Activated naive CD8-positive, alpha-beta T cell treated with anti-CD3 and anti-CD28 coated beads, Interleukin-2, amount 50 U/mL, for 24 hours (primary cell): ENCODE data around the gene FAS.

Experiments
- ATAC-seq: fragments of 150-1000 bp; cut with Tn5 transposase; one replicate; pipeline ENCODE4 v1.10.0; 2021
- DNase-seq: peaks from one replicate; pipeline ENCODE4 v3.0.0; 2021
- H3K27ac Mint-ChIP-seq: one replicate; pipeline ENCODE4 v1.8.0; 2021; ENCODE audit warnings: mild to moderate bottlenecking, mixed read lengths
- H3K27me3 Mint-ChIP-seq: one replicate; pipeline ENCODE4 v1.8.0; 2021; ENCODE audit warnings: mixed read lengths
- H3K36me3 Mint-ChIP-seq: one replicate; pipeline ENCODE4 v1.8.0; 2021; ENCODE audit warnings: low read depth, mixed read lengths
- H3K4me1 Mint-ChIP-seq: one replicate; pipeline ENCODE4 v1.8.0; 2021; ENCODE audit warnings: mixed read lengths
- H3K4me3 Mint-ChIP-seq: one replicate; pipeline ENCODE4 v1.8.0; 2021; ENCODE audit warnings: mild to moderate bottlenecking, moderate library complexity, mixed read lengths
- H3K9me3 Mint-ChIP-seq: one replicate; pipeline ENCODE4 v1.8.0; 2021; ENCODE audit warnings: mixed read lengths

Gene FAS

GRCh38 chr10:88980800-88981199 is 9.8 kb upstream of the FAS start:
- Mint-ChIP-seq H3K27ac (no peak overlapping the region), H3K36me3 (no peaks in the 10 kb centered on the region), H3K4me1 (peaks cover 13% of the 10 kb centered on the region), H3K27me3 (no peaks in the 10 kb centered on the region), H3K4me3 (no peak overlapping the region), H3K9me3 (no peaks in the 10 kb centered on the region)
- ATAC-seq, result no peak
- no peak for DNase-seq

GRCh38 chr10:88981435-88981834 is 9.2 kb upstream of the FAS start:
- Mint-ChIP-seq H3K36me3 (no peaks in the 10 kb centered on the region), H3K27ac (no peak overlapping the region), H3K9me3 (peaks cover 2% of the 10 kb centered on the region)

GRCh38 chr10:88982366-88982765 is 8.2 kb upstream of the FAS start:
- Mint-ChIP-seq H3K4me1 (peaks cover 17% of the 10 kb centered on the region), H3K9me3 (peaks cover 4% of the 10 kb centered on the region), H3K27me3 (no peaks in the 10 kb centered on the region), H3K4me3 (no peak overlapping the region), H3K27ac (no peak overlapping the region), H3K36me3 (no peaks in the 10 kb centered on the region)
- ATAC-seq (no peak), DNase-seq (no peak)

More at GRCh38 chr10:88981435-88981834, 9.2 kb upstream of the FAS start:
- H3K4me1 Mint-ChIP-seq, result peaks cover 11% of the 10 kb centered on the region
- no peak overlapping the region for H3K4me3 Mint-ChIP-seq
- no peak for ATAC-seq
- DNase-seq, result no peak
- no peaks in the 10 kb centered on the region for H3K27me3 Mint-ChIP-seq

- Mint-ChIP-seq H3K36me3 (no peaks in the 10 kb centered on the region), H3K27me3 (no peaks in the 10 kb centered on the region), H3K27ac (no peak overlapping the region), H3K9me3 (peaks cover 4% of the 10 kb centered on the region), H3K4me1 (peaks cover 26% of the 10 kb centered on the region), H3K4me3 (no peak overlapping the region)
- ATAC-seq, result no peak
- no peak for DNase-seq
These were observed 7.4 kb upstream of the FAS start for GRCh38 chr10:88983206-88983605.

- Mint-ChIP-seq H3K27ac (no peak overlapping the region), H3K4me1 (peaks cover 27% of the 10 kb centered on the region), H3K4me3 (no peak overlapping the region), H3K36me3 (no peaks in the 10 kb centered on the region), H3K9me3 (peaks cover 4% of the 10 kb centered on the region), H3K27me3 (no peaks in the 10 kb centered on the region)
- DNase-seq (no peak), ATAC-seq (no peak)
These were observed 6.7 kb upstream of the FAS start for GRCh38 chr10:88983939-88984338.

- Mint-ChIP-seq H3K36me3 (no peaks in the 10 kb centered on the region), H3K27me3 (no peaks in the 10 kb centered on the region), H3K4me3 (no peak overlapping the region), H3K27ac (no peak overlapping the region), H3K4me1 (peaks cover 29% of the 10 kb centered on the region), H3K9me3 (peaks cover 4% of the 10 kb centered on the region)
- DNase-seq (no peak), ATAC-seq (peak; percentile 43)
These were observed 6.1 kb upstream of the FAS start for GRCh38 chr10:88984525-88984924.

GRCh38 chr10:88986549-88987242 is 3.9 kb upstream of the FAS start:
- Mint-ChIP-seq H3K9me3 (peaks cover 4% of the 10 kb centered on the region), H3K4me1 (peaks cover 40% of the 10 kb centered on the region), H3K27me3 (no peaks in the 10 kb centered on the region), H3K36me3 (no peaks in the 10 kb centered on the region), H3K4me3 (no peak overlapping the region), H3K27ac (peak overlapping the region; percentile 23)
- ATAC-seq (no peak), DNase-seq (no peak)

- Mint-ChIP-seq H3K27me3 (no peaks in the 10 kb centered on the region), H3K9me3 (peaks cover 4% of the 10 kb centered on the region), H3K27ac (no peak overlapping the region), H3K36me3 (no peaks in the 10 kb centered on the region), H3K4me3 (no peak overlapping the region), H3K4me1 (peaks cover 46% of the 10 kb centered on the region)
- no peak for ATAC-seq
- no peak for DNase-seq
These were observed 3.3 kb upstream of the FAS start for GRCh38 chr10:88987243-88987725.

- Mint-ChIP-seq H3K4me1 (peaks cover 50% of the 10 kb centered on the region), H3K27ac (peak overlapping the region; percentile 3), H3K27me3 (no peaks in the 10 kb centered on the region), H3K36me3 (peaks cover 1% of the 10 kb centered on the region), H3K4me3 (no peak overlapping the region), H3K9me3 (peaks cover 4% of the 10 kb centered on the region)
- DNase-seq, result no peak
- ATAC-seq, result no peak
These were observed 2.8 kb upstream of the FAS start for GRCh38 chr10:88987840-88988239.

- H3K4me3 Mint-ChIP-seq, result peak overlapping the region; percentile 86
- peaks cover 4% of the 10 kb centered on the region for H3K9me3 Mint-ChIP-seq
- peaks cover 58% of the 10 kb centered on the region for H3K4me1 Mint-ChIP-seq
These were observed 1.2 kb upstream of the FAS start for GRCh38 chr10:88989423-88989822.

GRCh38 chr10:88989824-88990383 is 694 bp upstream of the FAS start:
- peak overlapping the region; percentile 85 for H3K27ac Mint-ChIP-seq
- peaks cover 4% of the 10 kb centered on the region for H3K9me3 Mint-ChIP-seq
- ATAC-seq (peak; percentile 1), DNase-seq (no peak)
- peaks cover 57% of the 10 kb centered on the region for H3K4me1 Mint-ChIP-seq
- H3K4me3 Mint-ChIP-seq, result peak overlapping the region; percentile 86
- H3K27me3 Mint-ChIP-seq, result no peaks in the 10 kb centered on the region
- H3K36me3 Mint-ChIP-seq, result peaks cover 1% of the 10 kb centered on the region

More at GRCh38 chr10:88989423-88989822, 1.2 kb upstream of the FAS start:
- Mint-ChIP-seq H3K27ac (peak overlapping the region; percentile 85), H3K27me3 (no peaks in the 10 kb centered on the region), H3K36me3 (peaks cover 1% of the 10 kb centered on the region)
- DNase-seq (no peak), ATAC-seq (no peak)

- H3K4me3 Mint-ChIP-seq, result peak overlapping the region; percentile 86
- no peaks in the 10 kb centered on the region for H3K27me3 Mint-ChIP-seq
- peaks cover 3% of the 10 kb centered on the region for H3K9me3 Mint-ChIP-seq
- DNase-seq (peak; percentile 76), ATAC-seq (peak; percentile 63)
- peaks cover 1% of the 10 kb centered on the region for H3K36me3 Mint-ChIP-seq
- H3K27ac Mint-ChIP-seq, result peak overlapping the region; percentile 85
- H3K4me1 Mint-ChIP-seq, result peaks cover 71% of the 10 kb centered on the region
These were observed 732 bp downstream of the FAS start for GRCh38 chr10:88991161-88991898.

GRCh38 chr10:88991899-88992320 is 1.3 kb downstream of the FAS start:
- DNase-seq (no peak), ATAC-seq (no peak)
- H3K4me1 Mint-ChIP-seq, result peaks cover 73% of the 10 kb centered on the region
- peaks cover 1% of the 10 kb centered on the region for H3K36me3 Mint-ChIP-seq
- no peaks in the 10 kb centered on the region for H3K9me3 Mint-ChIP-seq
- H3K27me3 Mint-ChIP-seq, result no peaks in the 10 kb centered on the region
- H3K27ac Mint-ChIP-seq, result peak overlapping the region; percentile 85
- peak overlapping the region; percentile 86 for H3K4me3 Mint-ChIP-seq

- no peak for ATAC-seq
These were observed 2.4 kb downstream of the FAS start for GRCh38 chr10:88992921-88993524.

More at GRCh38 chr10:88992921-88993524, 2.4 kb downstream of the FAS start:
- Mint-ChIP-seq H3K36me3 (peaks cover 1% of the 10 kb centered on the region), H3K27ac (peak overlapping the region; percentile 64), H3K9me3 (no peaks in the 10 kb centered on the region), H3K4me3 (peak overlapping the region; percentile 77), H3K27me3 (no peaks in the 10 kb centered on the region), H3K4me1 (peaks cover 67% of the 10 kb centered on the region)
- no peak for DNase-seq
